ENCODE measurements around the gene ZNF44.
"Not testable (repeated sequence)": the region's sequence is repeated elsewhere in the genome, so short reads cannot be mapped to it uniquely, and the experiment has no call there.

The ZNF44 gene

DNA sequence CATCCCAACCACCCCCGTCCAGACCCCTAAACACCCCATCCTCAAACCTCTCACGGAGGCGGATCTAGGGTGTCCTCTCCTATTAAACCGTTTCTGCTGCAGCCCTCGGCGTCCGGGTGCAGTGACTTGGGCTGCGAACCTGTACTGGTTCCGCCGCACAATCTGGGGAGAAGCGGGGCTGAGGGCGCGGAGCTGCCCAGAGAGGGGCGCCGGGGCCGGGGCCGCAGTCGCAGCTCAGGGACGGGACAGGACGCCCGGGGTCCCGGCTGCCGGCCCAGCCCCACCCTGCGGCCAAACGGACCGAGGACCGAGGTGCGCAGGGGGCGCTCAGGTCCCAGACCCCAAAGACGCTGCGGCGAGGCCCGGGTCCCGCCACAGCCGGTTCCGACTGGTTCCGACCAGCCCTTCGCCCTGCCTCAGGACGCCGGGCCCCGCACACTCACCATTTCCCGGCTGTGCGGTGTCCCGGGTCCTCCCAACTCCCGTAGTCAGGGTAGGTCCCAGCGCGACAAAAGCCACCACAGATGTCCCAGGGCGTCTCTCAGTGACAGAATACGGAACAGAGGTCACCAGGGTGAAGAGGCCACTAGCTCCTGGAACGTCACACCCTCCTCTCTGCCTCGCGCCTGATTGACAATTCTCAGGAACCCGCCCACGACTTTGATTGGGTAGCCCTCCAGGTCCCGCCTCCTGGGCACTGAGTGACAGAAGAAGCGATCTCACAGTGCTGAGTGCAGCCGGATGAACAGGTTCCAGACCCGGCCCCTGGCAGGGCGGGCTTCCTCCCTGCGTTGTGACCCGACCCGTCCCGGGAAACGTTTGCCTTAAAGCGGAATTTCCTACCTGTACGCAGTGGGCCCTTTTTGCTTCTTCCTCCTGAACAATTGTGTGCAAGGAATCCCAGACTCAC is at the start of gene ZNF44:
TSS of gene ZNF44 (minus strand) at position 635 of the 910 bp plus-strand sequence. CDS start at position 446, 189 bp downstream.
- DNase-seq = peak; percentile 96

DNA sequence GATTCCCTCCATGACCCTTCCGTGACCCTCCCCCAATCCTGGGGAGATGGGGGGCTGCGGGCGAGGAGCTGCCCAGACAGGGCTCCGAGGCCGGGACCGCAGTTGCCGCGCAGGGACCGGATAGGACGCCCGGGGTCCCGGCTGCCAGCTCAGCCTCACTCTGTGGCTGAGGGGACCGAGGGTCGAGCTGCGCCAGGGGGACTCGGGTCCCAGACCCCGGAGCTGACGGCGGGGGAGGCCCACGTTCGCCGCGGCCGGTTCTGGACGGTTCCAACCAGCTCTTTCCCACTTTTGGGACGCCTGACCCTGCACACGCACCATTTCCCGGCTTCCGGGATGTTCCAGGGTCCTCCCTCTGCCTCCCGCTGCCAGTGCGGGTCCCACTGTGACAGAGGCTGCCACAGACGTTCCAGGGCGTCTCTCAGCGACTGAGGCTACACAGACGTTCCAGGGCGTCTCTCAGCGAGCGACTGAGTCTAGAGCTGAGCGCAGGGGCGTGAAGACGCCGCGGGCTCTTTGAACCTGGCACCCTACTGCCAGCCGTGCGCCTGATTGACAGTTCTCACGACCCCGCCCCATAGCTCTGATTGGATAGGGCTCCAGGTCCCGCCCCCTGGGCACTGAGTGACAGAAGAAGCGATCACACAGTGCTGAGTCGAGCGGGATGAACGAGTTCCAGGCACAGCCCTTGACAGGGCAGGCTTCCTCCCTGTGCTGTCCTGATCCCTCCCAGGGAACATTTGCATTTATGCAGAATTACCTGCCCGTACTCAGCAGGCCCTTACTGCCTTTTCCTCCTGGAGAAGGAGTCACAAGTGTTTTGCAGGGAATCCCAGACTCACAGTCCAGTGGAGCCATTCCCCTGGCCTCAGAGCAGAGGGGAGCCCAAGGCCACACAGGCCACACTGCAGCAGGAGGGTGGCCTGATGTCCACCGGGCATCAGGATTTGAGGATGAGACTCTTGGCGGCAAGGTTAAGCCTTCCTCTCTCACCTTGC is 38.8 kb upstream of the ZNF44 start, which contains the start of gene ZNF563:
TSS of gene ZNF563 (minus strand) at position 472 of the 998 bp plus-strand sequence. CDS start at position 321, 151 bp downstream.
- DNase-seq = peak; percentile 94

DNA sequence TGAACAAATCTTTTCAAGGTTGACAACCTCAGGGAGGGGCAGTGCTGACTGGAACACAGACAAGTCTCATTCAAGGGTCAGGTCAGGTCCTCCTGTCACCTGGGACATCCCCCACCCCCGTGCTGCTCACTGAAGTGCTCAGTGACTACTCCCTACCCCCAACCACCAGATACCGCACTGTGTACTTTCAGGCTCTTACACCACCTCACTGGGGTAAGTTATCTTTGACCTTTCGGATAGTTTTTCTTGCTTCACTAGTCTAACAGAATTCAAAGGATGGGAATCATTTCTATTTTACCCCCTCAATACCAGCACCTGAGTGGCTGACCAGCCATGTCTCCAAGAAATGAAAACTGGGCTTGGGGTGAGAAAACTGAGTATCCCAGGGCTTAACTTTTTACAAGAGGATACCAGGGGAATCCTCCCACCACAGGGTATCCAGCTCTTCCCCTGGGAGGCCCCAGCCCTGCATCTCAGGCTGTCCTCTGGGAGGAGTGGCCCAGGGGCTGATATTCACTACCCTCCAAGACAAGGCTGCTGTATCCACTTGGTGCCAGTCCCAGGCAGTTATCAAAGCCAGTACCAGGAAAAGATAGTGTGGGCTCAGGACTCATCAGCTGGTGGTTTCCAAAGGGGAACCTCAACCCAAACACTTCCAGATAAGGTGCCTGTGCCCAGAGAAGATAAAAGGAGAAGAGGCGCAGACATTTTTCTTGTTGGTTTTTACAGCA is 36.7 kb upstream of the ZNF44 start:
- no peak for DNase-seq

GRCh38 chr19:12330340-12330739 is 35.7 kb upstream of the ZNF44 start:
- DNase-seq = no peak

GRCh38 chr19:12325690-12326089 is 31.0 kb upstream of the ZNF44 start:
- DNase-seq = no peak

- no peak for DNase-seq
These were observed 24.2 kb upstream of the ZNF44 start for GRCh38 chr19:12318782-12319413.

DNA sequence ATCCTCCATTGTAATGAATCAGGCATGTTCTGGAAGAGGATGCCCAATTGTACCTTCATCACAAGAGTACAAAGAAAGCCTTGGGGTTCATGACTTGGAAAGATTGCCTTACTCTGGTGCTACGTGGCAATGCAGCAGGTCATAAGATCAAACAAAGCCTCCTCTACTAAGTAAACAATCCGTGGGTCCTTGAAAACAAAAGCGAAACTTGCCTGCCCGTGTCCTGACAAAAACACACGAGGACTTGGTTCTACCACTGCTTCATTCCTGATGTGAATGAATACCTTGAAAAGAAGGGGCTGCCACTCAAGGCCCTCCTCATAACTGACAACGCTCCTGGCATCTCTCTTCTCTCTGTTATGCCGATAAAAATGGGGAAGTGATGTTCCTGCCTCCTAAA is 19.9 kb upstream of the ZNF44 start:
- DNase-seq = no peak

DNA sequence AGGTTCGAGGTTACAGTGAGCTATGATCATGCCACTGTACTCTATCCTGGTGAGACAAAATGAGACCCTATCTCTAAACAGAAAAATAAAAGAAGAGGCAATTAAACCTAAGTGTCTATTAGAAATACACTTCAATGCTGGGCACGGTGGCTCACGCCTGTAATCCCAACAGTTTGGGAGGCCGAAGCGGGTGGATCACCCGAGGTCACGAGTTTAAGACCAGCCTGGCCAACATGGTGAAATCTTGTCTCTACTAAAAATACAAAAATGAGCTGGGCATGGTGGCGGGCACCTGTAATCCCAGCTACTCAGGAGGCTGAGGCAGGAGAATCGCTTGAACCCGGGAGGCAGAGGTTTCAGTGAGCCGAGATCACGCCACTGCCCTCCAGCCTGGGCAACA is 14.2 kb upstream of the ZNF44 start:
- DNase-seq = not testable (repeated sequence)

DNA sequence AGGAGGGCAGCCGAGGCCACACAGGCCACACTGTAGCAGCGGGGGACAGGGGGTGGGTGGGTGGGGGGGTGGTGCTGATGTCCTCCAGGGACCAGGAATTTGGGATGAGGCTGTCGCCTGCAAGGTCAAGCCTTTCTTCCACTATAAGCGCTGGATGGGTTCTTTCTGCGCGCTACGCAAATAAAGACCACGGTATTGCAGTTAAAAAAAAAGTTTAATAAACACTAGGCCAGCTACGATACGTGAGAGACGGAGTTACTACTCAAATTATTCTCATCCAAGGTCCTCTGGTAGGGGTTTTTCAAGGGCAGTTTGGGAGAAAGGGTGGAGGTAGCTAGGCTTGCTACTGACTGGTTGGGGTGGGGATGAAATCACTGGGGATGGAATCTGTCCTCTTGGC is 508 bp upstream of the ZNF44 start:
- DNase-seq = no peak

- DNase-seq = no peak
These were observed 870 bp downstream of the ZNF44 start for GRCh38 chr19:12293777-12294248.

DNA sequence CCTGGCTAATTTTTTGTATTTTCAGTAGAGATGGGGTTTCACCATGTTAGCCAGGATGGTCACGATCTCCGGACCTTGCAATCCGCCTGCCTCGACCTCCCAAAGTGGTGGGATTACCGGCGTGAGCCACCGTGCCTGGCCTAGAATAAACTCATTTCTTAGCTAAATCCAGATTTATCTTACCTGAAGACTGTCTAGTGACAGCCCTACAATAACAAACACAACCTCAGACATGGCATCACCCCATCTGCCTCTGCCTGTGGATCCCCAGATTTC is 5.0 kb downstream of the ZNF44 start:
- no peak for DNase-seq

DNA sequence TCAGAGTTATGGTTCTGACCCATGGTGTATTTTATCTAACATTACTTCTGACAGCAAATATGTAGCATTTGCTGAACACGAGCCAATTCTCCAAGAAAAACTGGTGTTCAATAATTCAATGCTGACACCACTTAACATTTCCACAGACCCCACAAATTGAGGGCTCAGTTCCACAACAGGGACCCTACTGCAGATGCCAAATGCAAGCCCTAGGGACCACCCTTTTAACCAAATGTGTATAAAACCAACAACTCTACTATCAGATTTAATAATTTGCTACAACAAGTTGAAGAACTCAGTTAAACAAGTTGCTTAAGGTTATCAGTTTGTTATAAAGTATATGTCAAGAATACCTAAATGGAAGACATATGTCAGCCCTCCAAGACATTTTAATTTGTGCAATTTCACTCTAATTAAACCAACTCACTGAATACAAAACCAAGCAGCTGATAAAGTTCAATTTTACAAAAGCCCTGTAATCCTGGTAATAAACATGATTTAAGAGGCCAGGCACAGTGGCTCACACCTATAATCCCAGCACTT is 6.7 kb downstream of the ZNF44 start:
- no peak for DNase-seq

GRCh38 chr19:12284631-12285030 is 10.1 kb downstream of the ZNF44 start:
- no peak for DNase-seq

DNA sequence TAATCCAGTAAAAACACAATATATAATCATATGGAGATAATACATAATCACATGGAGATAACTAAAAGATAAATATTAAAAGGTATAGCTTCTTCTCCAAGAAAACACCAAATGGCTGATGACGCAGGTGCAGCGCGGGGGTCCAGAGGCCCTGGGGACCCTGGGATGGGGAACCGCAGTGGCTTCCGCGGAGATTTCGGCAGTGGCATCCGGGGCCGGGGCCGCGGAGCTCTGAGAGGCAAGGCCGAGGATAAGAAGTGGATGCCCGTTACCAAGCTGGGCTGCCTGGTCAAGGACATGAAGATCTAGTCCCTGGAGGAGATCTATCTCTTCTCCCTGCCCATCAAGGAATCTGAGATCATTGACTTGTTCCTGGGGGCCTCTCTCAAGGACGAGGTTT is 10.5 kb downstream of the ZNF44 start:
- no peak for DNase-seq

- no peak for DNase-seq
These were observed 16.0 kb downstream of the ZNF44 start for GRCh38 chr19:12278713-12279112.

DNA sequence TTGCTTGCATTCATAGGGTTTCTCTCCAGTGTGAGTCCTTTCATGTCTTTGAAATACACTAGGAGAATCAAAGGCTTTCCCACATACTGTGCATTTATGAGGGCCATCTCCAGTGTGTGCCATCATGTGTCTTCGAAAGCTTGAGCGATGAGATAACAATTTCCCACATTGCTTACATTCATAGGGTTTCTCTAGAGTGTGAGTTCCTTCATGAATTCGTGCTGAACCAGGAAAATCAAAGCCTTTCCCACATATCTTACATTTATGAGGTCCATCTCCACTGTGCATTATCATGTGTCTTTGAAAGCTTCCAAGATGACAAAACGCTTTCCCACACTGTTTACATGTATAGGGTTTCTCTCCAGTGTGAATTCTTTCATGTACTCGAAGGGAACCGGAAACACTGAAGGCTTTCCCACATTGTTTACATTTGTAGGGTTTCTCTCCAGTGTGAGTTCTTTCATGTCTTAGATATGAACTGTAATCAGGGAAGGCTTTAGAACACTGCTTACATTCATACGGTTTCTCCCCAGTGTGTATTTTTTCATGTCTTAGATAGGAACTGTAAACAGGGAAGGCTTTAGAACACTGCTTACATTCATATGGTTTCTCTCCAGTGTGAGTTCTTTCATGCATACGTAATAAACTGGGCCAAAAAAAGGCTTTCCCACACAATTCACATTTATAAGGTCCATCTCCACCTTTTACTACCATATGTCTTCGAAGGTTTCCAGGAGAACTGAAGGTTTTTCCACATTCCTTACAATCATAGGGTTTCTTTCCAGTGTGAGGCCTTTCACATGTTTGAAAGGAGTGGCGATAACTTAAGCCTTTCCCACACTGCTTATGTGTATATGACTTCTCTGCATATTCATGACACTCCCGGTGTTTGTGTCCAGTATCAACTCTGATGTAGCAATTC is 21.4 kb downstream of the ZNF44 start:
- no peak for DNase-seq

GRCh38 chr19:12272386-12272785 is 22.3 kb downstream of the ZNF44 start:
- no peak for DNase-seq

GRCh38 chr19:12270854-12271253 is 23.8 kb downstream of the ZNF44 start:
- no peak for DNase-seq

DNA sequence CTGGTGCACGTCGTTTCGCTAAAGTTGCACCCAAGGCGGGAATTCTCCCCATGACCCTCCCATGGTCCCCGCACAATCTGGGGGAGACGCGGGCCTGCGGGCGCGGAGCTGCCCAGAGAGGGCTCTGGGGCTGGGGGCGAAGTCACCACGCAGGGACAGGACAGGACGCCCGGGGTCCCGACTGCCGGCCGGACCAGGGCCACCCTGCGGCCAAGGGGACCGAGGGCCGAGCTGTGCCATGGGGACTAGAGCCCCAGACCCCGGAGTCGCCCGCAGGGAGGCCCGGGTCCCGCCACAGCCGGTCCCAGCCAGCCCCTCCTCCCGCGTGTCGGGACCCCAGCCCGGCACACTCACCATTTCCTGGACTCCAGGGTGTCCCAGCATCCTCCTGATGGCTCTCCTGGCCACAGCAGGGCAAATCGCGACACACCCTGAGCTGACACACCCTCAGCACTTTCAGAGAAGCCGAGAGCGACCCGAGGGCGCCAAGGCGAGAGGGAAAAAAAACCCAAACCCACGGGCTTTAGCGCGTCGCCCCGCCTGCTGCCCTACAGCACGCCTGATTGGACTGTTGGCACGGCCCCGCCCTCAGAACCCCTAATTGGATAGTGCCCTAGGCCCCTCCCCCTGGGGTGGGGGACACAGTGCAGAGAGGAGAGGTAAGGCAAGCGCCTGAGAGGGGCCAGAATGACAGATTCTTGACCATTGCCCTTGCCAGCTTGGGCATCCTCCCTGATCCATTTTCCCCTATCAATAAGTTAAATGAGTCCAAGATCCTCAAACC is 28.6 kb downstream of the ZNF44 start:
- DNase-seq = no peak

GRCh38 chr19:12261554-12261953 is 33.1 kb downstream of the ZNF44 start:
- DNase-seq = no peak

Data from NCI-H774 (cell line).